CD4-positive, CD25-positive, alpha-beta regulatory T cell (primary cell): Measurements from ENCODE around the gene EPHA6. TPM values are rescaled to one million over a fixed set of nuclear protein-coding genes. Genes with fewer than 3 reads are reported as not detected.

Source experiments
- ATAC-seq, 2 donors: fragments of 150-1000 bp; cut with Tn5 transposase; one replicate each; pipeline ENCODE4 v1.10.0; 2021; ENCODE audit warnings: low read depth in 2 of 2, moderate number of reproducible peaks in 2 of 2, moderate library complexity in 1 of 2
- DNase-seq, 3 donors: peaks; one replicate each; pipeline versions ENCODE4 v3.0.0 to v3.0.0-alpha.2; 2012 to 2022; ENCODE audit warnings: mixed read lengths in 1 of 3
- H3K27ac ChIP-seq: one replicate; pipeline ENCODE4 v1.7.0; 2013; ENCODE audit warnings: mild to moderate bottlenecking, low read length; ENCODE audit not compliant: insufficient read depth, poor library complexity, severe bottlenecking
- H3K27me3 ChIP-seq: one replicate; pipeline ENCODE4 v1.7.0; 2013; ENCODE audit warnings: low read length; ENCODE audit not compliant: control insufficient read depth, insufficient read depth
- H3K36me3 ChIP-seq: one replicate; pipeline ENCODE4 v1.7.0; 2013; ENCODE audit warnings: mild to moderate bottlenecking, low read length, moderate library complexity; ENCODE audit not compliant: control insufficient read depth, insufficient read depth
- H3K4me1 ChIP-seq: 2 replicates; pipeline ENCODE4 v1.7.0; 2013; ENCODE audit warnings: mild to moderate bottlenecking, low read length; ENCODE audit not compliant: insufficient read depth, control insufficient read depth, poor library complexity, severe bottlenecking
- H3K4me3 ChIP-seq: one replicate; pipeline ENCODE4 v1.7.0; 2013; ENCODE audit warnings: low read depth, mild to moderate bottlenecking, low read length, moderate library complexity
- H3K9me3 ChIP-seq, 2 experiments: 1 replicate in 1 of 2; 2 replicates in 1 of 2; pipeline ENCODE4 v1.7.0; 2013; ENCODE audit warnings: low read length in 2 of 2, mild to moderate bottlenecking in 1 of 2, moderate library complexity in 1 of 2; ENCODE audit not compliant: control insufficient read depth in 2 of 2
- H3K27ac Mint-ChIP-seq, 3 donors: one replicate each; pipeline ENCODE4 v1.8.0; 2020 to 2022; ENCODE audit warnings: mild to moderate bottlenecking in 3 of 3, mixed read lengths in 3 of 3, moderate library complexity in 2 of 3
- H3K27me3 Mint-ChIP-seq: one replicate; pipeline ENCODE4 v1.8.0; 2022; ENCODE audit warnings: mild to moderate bottlenecking, mixed read lengths
- H3K36me3 Mint-ChIP-seq: one replicate; pipeline ENCODE4 v1.8.0; 2020; ENCODE audit warnings: mixed read lengths
- H3K4me1 Mint-ChIP-seq, 4 donors: one replicate each; pipeline ENCODE4 v1.8.0; 2020 to 2022; ENCODE audit warnings: mixed read lengths in 4 of 4, mild to moderate bottlenecking in 1 of 4
- H3K4me3 Mint-ChIP-seq, 4 donors: one replicate each; pipeline ENCODE4 v1.8.0; 2020 to 2022; ENCODE audit warnings: mild to moderate bottlenecking in 4 of 4, mixed read lengths in 4 of 4, moderate library complexity in 3 of 4
- H3K9me3 Mint-ChIP-seq, 7 donors: one replicate each; pipeline ENCODE4 v1.8.0; 2020 to 2022; ENCODE audit warnings: mixed read lengths in 7 of 7, mild to moderate bottlenecking in 3 of 7, moderate library complexity in 2 of 7
- polyA plus RNA-seq, 4 donors: library from polyadenylated mRNA; unstranded; fragments of 300-500 nt; fragmentation: Illumina TruSeq; gene quantifications; one replicate each; pipeline ENCODE4 v1.2.3, GENCODE V29; 2021
- total RNA-seq: library from RNA; stranded (reverse); gene quantifications from one replicate; pipeline ENCODE4 v1.2.3, GENCODE V29; 2022

Gene EPHA6
- total and polyA plus RNA-seq, 5 donors from 2014 or later, result not detected

- Mint-ChIP-seq H3K27me3 (no peaks in the 10 kb centered on the region), H3K4me1 (no peaks in the 10 kb centered on the region), H3K9me3 (peaks cover 0 to 6% (median 0%) of the 10 kb centered on the region in 7 donors), H3K4me3 (no peak overlapping the region), H3K36me3 (no peaks in the 10 kb centered on the region), H3K27ac (no peak overlapping the region)
- Histone ChIP-seq H3K4me1 (no peaks in the 10 kb centered on the region), H3K9me3 (no peaks in the 10 kb centered on the region), H3K27ac (no peak overlapping the region), H3K27me3 (no peaks in the 10 kb centered on the region), H3K36me3 (no peaks in the 10 kb centered on the region), H3K4me3 (no peak overlapping the region)
- DNase-seq (no peak), ATAC-seq (no peak)
Observed at GRCh38 chr3:97674461-97674860, 860.1 kb downstream of the EPHA6 start.

DNA sequence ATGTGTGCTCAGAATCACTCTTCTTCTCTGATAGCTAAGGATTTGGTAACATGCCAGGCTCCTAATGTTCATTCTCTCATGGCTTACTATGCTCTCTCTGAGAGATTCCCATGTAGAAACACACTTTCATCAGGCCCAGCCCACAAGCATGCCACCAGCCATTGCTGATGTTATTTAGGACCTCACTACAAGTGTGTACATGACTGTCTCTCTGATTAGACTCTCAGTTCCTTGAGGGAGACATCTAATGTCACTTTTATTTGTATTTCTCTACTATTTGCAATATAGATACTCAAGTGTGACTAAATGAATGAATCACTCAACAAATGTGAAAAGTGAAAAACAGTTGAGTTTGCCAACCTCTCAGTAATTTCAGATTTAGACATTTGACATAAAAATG, 865.8 kb downstream of the EPHA6 start:
- H3K36me3 ChIP-seq, result no peaks in the 10 kb centered on the region
- ATAC-seq, result no peak
- H3K27ac ChIP-seq, result no peak overlapping the region
- Mint-ChIP-seq H3K4me1 (no peaks in the 10 kb centered on the region), H3K9me3 (peaks cover 0 to 6% (median 0%) of the 10 kb centered on the region in 7 donors), H3K27ac (no peak overlapping the region), H3K27me3 (peaks cover 5% of the 10 kb centered on the region), H3K36me3 (no peaks in the 10 kb centered on the region), H3K4me3 (no peak overlapping the region)
- no peaks in the 10 kb centered on the region for H3K9me3 ChIP-seq
- no peaks in the 10 kb centered on the region for H3K4me1 ChIP-seq
- no peak overlapping the region for H3K4me3 ChIP-seq
- no peaks in the 10 kb centered on the region for H3K27me3 ChIP-seq
- DNase-seq, result no peak

DNA sequence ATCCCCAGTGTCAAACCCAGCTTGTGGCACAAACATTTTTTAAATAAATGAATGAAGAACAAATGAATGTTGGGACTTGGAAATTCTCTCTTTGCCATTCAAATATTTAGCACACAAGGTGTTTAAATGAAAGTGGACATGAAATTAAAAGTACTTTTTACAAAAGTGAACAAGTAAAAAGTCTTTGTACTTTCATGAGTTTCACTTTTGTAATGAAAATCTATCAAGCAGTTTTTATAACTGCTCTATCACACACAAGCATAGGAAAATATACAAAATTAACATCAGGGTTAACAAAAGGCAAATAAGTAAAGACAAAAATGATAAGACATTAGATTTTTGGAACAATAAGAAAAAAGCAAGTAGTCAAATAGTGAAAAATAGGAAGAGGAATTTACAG, 866.3 kb downstream of the EPHA6 start:
- H3K27ac Mint-ChIP-seq, result no peak overlapping the region

GRCh38 chr3:97684490-97684889, 870.1 kb downstream of the EPHA6 start:
- Mint-ChIP-seq H3K27ac (no peak overlapping the region), H3K36me3 (no peaks in the 10 kb centered on the region), H3K9me3 (no peaks in the 10 kb centered on the region), H3K4me3 (no peak overlapping the region), H3K4me1 (no peaks in the 10 kb centered on the region), H3K27me3 (peaks cover 5% of the 10 kb centered on the region)
- Histone ChIP-seq H3K36me3 (no peaks in the 10 kb centered on the region), H3K4me1 (no peaks in the 10 kb centered on the region), H3K4me3 (no peak overlapping the region), H3K27ac (no peak overlapping the region), H3K9me3 (no peaks in the 10 kb centered on the region), H3K27me3 (no peaks in the 10 kb centered on the region)
- DNase-seq (no peak), ATAC-seq (no peak)

More for the DNA sequence above, 866.3 kb downstream of the EPHA6 start:
- no peak overlapping the region for H3K4me3 Mint-ChIP-seq
- Histone ChIP-seq H3K9me3 (no peaks in the 10 kb centered on the region), H3K4me1 (no peaks in the 10 kb centered on the region), H3K27ac (no peak overlapping the region), H3K4me3 (no peak overlapping the region), H3K36me3 (no peaks in the 10 kb centered on the region), H3K27me3 (no peaks in the 10 kb centered on the region)
- peaks cover 0 to 5% (median 0%) of the 10 kb centered on the region in 7 donors for H3K9me3 Mint-ChIP-seq
- no peak for ATAC-seq
- no peak for DNase-seq
- no peaks in the 10 kb centered on the region for H3K36me3 Mint-ChIP-seq
- no peaks in the 10 kb centered on the region for H3K4me1 Mint-ChIP-seq
- H3K27me3 Mint-ChIP-seq, result peaks cover 5% of the 10 kb centered on the region

GRCh38 chr3:97686258-97686657, 871.9 kb downstream of the EPHA6 start:
- H3K4me3 ChIP-seq, result no peak overlapping the region
- Mint-ChIP-seq H3K4me1 (no peaks in the 10 kb centered on the region), H3K27ac (no peak overlapping the region), H3K36me3 (no peaks in the 10 kb centered on the region), H3K27me3 (no peaks in the 10 kb centered on the region), H3K9me3 (no peaks in the 10 kb centered on the region), H3K4me3 (no peak overlapping the region)
- DNase-seq (no peak), ATAC-seq (no peak)
- H3K36me3 ChIP-seq, result no peaks in the 10 kb centered on the region
- H3K4me1 ChIP-seq, result no peaks in the 10 kb centered on the region
- no peaks in the 10 kb centered on the region for H3K27me3 ChIP-seq
- H3K9me3 ChIP-seq, result no peaks in the 10 kb centered on the region
- H3K27ac ChIP-seq, result no peak overlapping the region

- Mint-ChIP-seq H3K4me3 (no peak overlapping the region), H3K36me3 (no peaks in the 10 kb centered on the region), H3K9me3 (no peaks in the 10 kb centered on the region), H3K27me3 (no peaks in the 10 kb centered on the region), H3K4me1 (no peaks in the 10 kb centered on the region), H3K27ac (no peak overlapping the region)
- DNase-seq, result no peak
- H3K4me3 ChIP-seq, result no peak overlapping the region
- no peak overlapping the region for H3K27ac ChIP-seq
- ATAC-seq, result no peak
- no peaks in the 10 kb centered on the region for H3K27me3 ChIP-seq
- H3K9me3 ChIP-seq, result no peaks in the 10 kb centered on the region
- no peaks in the 10 kb centered on the region for H3K36me3 ChIP-seq
- no peaks in the 10 kb centered on the region for H3K4me1 ChIP-seq
Observed at GRCh38 chr3:97687734-97688133, 873.3 kb downstream of the EPHA6 start.

DNA sequence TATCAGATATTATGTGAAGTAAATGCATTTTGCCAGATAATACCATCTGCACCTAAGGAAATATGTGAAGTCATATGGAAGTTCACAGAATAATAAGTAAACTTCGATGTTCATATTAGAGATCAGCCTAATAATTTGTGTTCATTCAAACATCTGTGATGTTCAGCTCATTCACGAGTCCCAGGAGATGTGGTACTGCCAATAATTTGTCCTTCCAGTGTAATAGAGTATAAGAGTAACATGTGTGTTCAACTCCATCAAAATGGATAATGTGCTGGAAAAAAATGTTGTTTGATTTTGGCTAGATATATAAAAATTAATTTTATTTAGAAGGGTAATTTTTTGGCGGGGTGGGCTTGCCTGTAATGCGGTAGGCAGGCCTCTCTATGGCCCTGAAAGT, 874.7 kb downstream of the EPHA6 start:
- Mint-ChIP-seq H3K9me3 (peaks cover 0 to 1% (median 0%) of the 10 kb centered on the region in 7 donors), H3K27me3 (no peaks in the 10 kb centered on the region), H3K36me3 (no peaks in the 10 kb centered on the region), H3K4me3 (no peak overlapping the region), H3K4me1 (no peaks in the 10 kb centered on the region), H3K27ac (no peak overlapping the region)
- Histone ChIP-seq H3K4me3 (no peak overlapping the region), H3K4me1 (no peaks in the 10 kb centered on the region), H3K27ac (no peak overlapping the region), H3K9me3 (no peaks in the 10 kb centered on the region), H3K36me3 (no peaks in the 10 kb centered on the region), H3K27me3 (no peaks in the 10 kb centered on the region)
- DNase-seq (no peak), ATAC-seq (no peak)

DNA sequence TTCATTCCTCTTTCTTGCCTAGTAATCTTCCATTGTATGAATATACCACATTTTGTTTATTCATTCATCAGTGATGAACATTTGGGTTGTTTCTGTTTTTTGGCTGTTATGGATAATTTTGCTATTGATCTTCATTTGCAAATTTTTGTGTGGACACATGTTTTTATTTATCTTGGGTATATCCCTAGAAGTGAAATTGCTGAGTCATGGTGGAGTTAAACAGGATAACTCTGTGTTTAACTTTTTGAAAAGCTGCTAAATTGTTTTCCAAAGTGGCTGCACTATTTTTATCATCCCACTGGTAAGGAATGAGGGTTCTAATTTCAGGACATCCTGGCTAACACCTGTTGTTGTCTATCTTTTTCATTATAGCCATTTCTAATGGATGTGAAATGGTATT, 875.6 kb downstream of the EPHA6 start:
- no peaks in the 10 kb centered on the region for H3K9me3 ChIP-seq
- no peak overlapping the region for H3K27ac ChIP-seq
- ATAC-seq, result no peak
- H3K27me3 ChIP-seq, result no peaks in the 10 kb centered on the region
- peaks cover 0 to 1% (median 0%) of the 10 kb centered on the region in 7 donors for H3K9me3 Mint-ChIP-seq
- H3K27me3 Mint-ChIP-seq, result no peaks in the 10 kb centered on the region
- no peak overlapping the region for H3K4me3 ChIP-seq
- no peaks in the 10 kb centered on the region for H3K36me3 ChIP-seq
- no peak overlapping the region for H3K27ac Mint-ChIP-seq
- no peak for DNase-seq
- H3K4me3 Mint-ChIP-seq, result no peak overlapping the region
- H3K4me1 ChIP-seq, result no peaks in the 10 kb centered on the region
- no peaks in the 10 kb centered on the region for H3K36me3 Mint-ChIP-seq
- H3K4me1 Mint-ChIP-seq, result no peaks in the 10 kb centered on the region
